NCI-H2196 treated with DMSO at 0.1 percent for 48 hours (cell line): ENCODE data around the gene ARHGEF39.
"Not testable (repeated sequence)": the region's sequence is repeated elsewhere in the genome, so short reads cannot be mapped to it uniquely, and the experiment has no call there.

Source experiments
- DNase-seq: peaks from one replicate; lab custom pipeline; 2025; ENCODE audit not compliant: unreplicated experiment; lab: John Stamatoyannopoulos, UW

The ARHGEF39 gene

GRCh38 chr9:35628389-35628991, 36.5 kb downstream of the ARHGEF39 start:
- DNase-seq: no peak

GRCh38 chr9:35627575-35627974, 37.4 kb downstream of the ARHGEF39 start:
- no peak for DNase-seq

DNA sequence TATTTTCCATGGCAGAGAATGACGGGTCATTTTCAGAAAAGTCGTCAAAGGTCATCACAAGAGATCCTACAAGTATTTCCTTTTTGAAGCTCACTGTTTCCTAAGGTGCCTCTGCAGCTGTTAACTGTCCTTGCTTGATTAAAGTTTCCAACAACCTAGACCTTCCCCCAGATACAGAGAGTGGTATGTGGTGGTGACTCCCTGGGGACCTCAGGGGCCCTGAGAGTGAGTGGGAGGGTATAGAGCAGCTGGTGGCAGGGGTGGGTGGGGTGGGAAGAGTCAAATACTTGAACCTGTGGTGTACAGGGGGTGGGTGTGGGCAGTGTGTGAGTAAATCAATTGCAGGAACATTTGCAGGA, 45.2 kb downstream of the ARHGEF39 start:
- DNase-seq: no peak

- DNase-seq: no peak
Measured at GRCh38 chr9:35618854-35619799, 45.9 kb downstream of the ARHGEF39 start.

GRCh38 chr9:35618325-35618727, 46.7 kb downstream of the ARHGEF39 start, which contains the start of gene CD72:
Gene CD72, minus strand, starts transcription at chr9:35618413. Its CDS starts 110 bp downstream, at chr9:35618303.
- DNase-seq: no peak

GRCh38 chr9:35617548-35617947, 47.4 kb downstream of the ARHGEF39 start:
- DNase-seq: no peak

GRCh38 chr9:35616681-35617459, 48.1 kb downstream of the ARHGEF39 start:
- DNase-seq: no peak

DNA sequence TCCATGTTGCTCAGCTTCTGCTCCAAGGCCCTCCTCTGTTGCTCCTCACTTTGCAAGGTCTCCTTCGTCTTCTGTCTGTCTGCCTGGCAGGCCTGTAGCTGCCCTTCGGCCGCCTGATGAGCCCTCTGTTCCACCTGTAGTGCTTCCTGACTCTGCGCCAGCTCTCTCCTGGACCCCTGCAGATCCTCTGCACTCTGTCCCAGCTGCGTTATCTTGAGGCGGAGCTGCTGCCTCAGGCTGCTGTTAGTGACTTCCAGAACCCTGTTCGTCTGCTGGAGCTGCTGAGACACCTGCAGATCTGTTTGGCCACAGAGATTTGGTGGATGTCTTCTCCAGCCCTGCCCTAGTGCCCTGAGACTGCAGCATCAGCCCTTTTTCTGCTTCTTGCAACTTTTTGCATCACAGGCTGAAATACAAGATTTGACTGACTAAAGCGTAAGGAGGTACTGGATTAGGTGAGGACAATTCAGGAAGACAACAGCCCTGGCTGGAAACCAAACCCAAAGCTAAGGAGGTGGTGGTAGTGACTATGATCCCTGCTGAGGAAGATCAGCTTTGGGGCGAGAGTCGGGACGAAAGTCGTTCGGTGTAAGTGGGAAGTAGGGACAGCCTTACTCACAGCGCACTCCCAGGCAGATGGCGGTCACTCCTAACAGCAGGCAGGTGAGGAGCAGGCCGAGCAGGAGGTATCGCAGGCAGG, 48.9 kb downstream of the ARHGEF39 start:
- DNase-seq: no peak

GRCh38 chr9:35612843-35613242, 52.2 kb downstream of the ARHGEF39 start:
- no peak for DNase-seq

DNA sequence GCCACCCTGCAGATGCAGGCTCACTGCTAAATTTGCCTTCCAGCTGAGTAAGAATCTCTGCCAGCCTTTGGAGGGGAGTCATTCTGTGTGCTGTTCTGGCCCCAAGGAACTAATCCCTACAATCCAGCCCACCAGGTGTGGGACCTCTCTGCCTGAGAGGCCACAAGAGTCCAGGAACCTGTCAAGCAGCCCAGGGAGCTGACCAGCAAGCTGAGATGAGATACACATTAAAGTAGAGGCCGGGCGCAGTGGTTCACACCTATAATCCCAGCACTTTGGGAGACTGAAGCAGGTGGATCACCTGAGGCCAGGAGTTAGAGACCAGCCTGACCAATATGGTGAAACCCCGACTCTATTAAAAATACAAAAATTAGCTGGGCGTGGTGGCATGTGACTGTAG, 52.9 kb downstream of the ARHGEF39 start:
- DNase-seq: not testable (repeated sequence)

DNA sequence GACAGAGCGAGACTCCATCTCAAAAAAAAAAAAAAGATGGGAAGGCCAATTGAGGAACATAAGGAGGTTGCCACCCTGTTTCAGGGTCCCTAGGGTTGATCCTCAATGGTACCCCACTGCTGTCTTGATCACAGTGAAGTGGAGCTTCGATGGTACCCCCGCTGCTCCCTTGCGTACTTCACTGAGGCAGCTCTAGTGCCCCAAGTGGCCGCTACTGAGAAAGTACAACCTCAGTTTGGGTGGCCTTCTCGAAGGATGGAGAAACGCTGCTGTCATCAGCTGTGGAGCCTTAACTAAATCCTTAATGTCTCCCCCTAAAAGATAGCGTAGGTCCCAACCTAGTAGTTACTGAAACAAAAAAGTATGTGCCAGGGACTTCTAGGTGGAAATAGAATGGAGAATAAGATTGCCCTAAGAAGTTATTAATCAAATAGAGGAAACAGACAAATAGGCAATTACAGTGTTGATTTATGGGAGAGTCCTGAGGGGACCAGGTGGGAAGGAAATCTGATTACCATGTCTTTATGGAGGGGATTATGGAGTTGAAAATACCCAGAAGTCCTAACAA, 53.7 kb downstream of the ARHGEF39 start:
- DNase-seq: no peak

- no peak for DNase-seq
Measured at GRCh38 chr9:35609820-35610163, 55.2 kb downstream of the ARHGEF39 start.
